Measurements from ENCODE around the gene MED23. TPM values are rescaled to one million over a fixed set of nuclear protein-coding genes. Genes with fewer than 3 reads are reported as not detected.

Gene MED23
- total and polyA plus RNA-seq, 2 experiments from 2014 or later, result 16.9 to 35.7 TPM

DNA sequence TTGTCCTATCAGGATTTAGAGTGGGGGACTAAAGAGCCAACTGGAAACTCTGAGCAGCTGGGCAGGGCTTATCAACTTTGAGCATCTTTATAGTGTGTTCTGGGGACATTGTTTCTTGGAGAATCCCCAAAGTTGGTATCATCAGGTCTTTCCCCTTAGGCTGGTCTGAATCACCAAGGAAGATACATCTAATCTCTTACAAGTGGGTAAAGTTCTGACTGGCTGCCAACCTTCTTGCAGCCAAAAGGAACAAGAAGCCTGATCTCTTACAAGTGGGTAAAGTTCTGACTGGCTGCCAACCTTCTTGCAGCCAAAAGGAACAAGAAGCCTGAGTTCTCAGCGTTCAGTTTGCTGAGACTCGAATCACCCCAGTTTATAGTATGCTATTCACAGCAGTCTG is 1.6 kb upstream of the MED23 start:
- no peaks in the 10 kb centered on the region for H3K9me3 ChIP-seq (ENCODE audit: low read depth)
- H2AFZ ChIP-seq, result no peak overlapping the region
- no peak overlapping the region for H3K4me2 ChIP-seq (ENCODE audit: unreplicated experiment)
- TF ChIP-seq EZH2phosphoT487 (IDR thresholded peaks at IDR 0.05; ENCODE audit: insufficient read depth, low read depth) (no peak), EZH2 (IDR thresholded peaks at IDR 0.05; ENCODE audit: insufficient read depth, poor library complexity, severe bottlenecking) (no peak)
- H4K20me1 ChIP-seq (ENCODE audit: insufficient read depth), result no peaks in the 10 kb centered on the region
- peaks cover 6% of the 10 kb centered on the region; the same call in 1 of the 2 replicates for H3K4me1 ChIP-seq (ENCODE audit: insufficient read depth)
- H3K9ac ChIP-seq, result no peak overlapping the region
- 67 to 71% methylated on average over 2 of the region's 2 CpGs for WGBS, 2 experiments (ENCODE audit: low coverage in 1 of 2, low lambda C conversion rate in 2 of 2, missing lambda C conversion rate in 2 of 2)
- peaks cover 3% of the 10 kb centered on the region; the same call in 1 of the 2 replicates for H3F3A ChIP-seq (ENCODE audit: insufficient read depth)
- no peak overlapping the region for H3K4me3 ChIP-seq
- in situ Hi-C loops (cut with MboI), result no loop called here
- no peaks in the 10 kb centered on the region for H3K27me3 ChIP-seq (replicated peaks; ENCODE audit: insufficient read depth)
- H3K36me3 ChIP-seq (ENCODE audit: low read depth), result peaks cover 6% of the 10 kb centered on the region; the same call in 1 of the 2 replicates
- H3K27ac ChIP-seq, result no peak overlapping the region
- H3K9me2 ChIP-seq (ENCODE audit: insufficient read depth), result no peaks in the 10 kb centered on the region
- peaks cover 34% of the 10 kb centered on the region for H3K79me2 ChIP-seq (ENCODE audit: insufficient read depth)
- DNase-seq, result peak; percentile 13

DNA sequence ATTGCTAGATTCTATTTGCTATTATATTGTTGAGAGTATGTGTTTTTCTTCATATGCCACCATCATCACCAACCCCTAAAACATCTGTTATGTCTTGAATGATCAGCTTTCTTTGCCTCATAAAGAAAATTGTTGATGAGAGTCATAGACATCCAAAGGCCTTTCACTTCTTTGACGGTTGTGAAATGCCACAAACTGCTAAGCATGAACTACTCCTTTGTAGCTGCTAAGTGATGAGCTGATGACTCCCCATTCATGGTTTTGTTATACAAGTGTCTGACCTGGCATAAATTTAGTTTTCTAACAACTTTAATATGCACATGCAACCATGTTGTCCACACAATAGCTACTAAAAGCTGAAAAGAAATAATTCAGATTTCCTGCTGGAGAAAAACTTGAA is 684 bp upstream of the MED23 start:
- peaks cover 39% of the 10 kb centered on the region for H3K79me2 ChIP-seq (ENCODE audit: insufficient read depth)
- H3K9me3 ChIP-seq (ENCODE audit: low read depth), result no peaks in the 10 kb centered on the region
- peaks cover 16% of the 10 kb centered on the region for H3K36me3 ChIP-seq (ENCODE audit: low read depth)
- no peaks in the 10 kb centered on the region for H3K27me3 ChIP-seq (replicated peaks; ENCODE audit: insufficient read depth)
- H3K4me3 ChIP-seq, result peak overlapping the region; percentile 99
- H3K4me2 ChIP-seq (ENCODE audit: unreplicated experiment), result peak overlapping the region; percentile 89
- peak; percentile 50 for DNase-seq
- peak overlapping the region; percentile 51; the same call in 1 of the 2 replicates for H3K9ac ChIP-seq
- H2AFZ ChIP-seq, result peak overlapping the region; percentile 96
- peaks cover 6% of the 10 kb centered on the region; the same call in 1 of the 2 replicates for H3K4me1 ChIP-seq (ENCODE audit: insufficient read depth)
- H3K9me2 ChIP-seq (ENCODE audit: insufficient read depth), result no peaks in the 10 kb centered on the region
- TF ChIP-seq EZH2 (IDR thresholded peaks at IDR 0.05; ENCODE audit: insufficient read depth, poor library complexity, severe bottlenecking), result no peak
- peaks cover 3% of the 10 kb centered on the region; the same call in 1 of the 2 replicates for H3F3A ChIP-seq (ENCODE audit: insufficient read depth)
- WGBS, 2 experiments (ENCODE audit: low coverage in 1 of 2, low lambda C conversion rate in 2 of 2, missing lambda C conversion rate in 2 of 2), result 0% methylated on average over 1 of the region's 1 CpG
- no peak overlapping the region for H3K27ac ChIP-seq
- in situ Hi-C loops (cut with MboI), result no loop called here
- no peaks in the 10 kb centered on the region for H4K20me1 ChIP-seq (ENCODE audit: insufficient read depth)

DNA sequence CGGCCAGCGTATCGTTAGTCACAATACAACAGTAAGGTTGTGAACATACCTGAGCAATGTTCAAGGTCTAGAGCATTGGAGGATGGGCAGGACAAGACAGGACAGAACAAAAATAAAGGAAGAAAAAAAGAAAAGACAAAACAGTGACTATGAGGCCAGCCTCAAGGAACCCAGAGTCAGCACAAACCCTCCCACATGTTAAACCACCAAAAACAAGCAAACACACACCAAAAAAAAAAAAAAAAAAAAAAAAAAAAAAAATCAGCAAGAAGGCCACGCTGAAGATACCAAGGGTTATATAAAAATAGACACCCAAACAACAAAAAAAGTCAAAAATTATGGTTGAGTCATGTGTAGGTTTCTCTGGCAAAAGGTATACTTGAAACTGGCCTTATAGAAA is 12.8 kb downstream of the MED23 start:
- Histone ChIP-seq H3K79me2 (ENCODE audit: insufficient read depth) (no peaks in the 10 kb centered on the region), H3K9ac (no peak overlapping the region), H4K20me1 (ENCODE audit: insufficient read depth) (no peaks in the 10 kb centered on the region), H3K27ac (no peak overlapping the region), H3K4me3 (no peak overlapping the region), H3K27me3 (replicated peaks; ENCODE audit: insufficient read depth) (no peaks in the 10 kb centered on the region), H2AFZ (no peak overlapping the region), H3F3A (ENCODE audit: insufficient read depth) (no peaks in the 10 kb centered on the region), H3K4me1 (ENCODE audit: insufficient read depth) (no peaks in the 10 kb centered on the region), H3K9me3 (ENCODE audit: low read depth) (no peaks in the 10 kb centered on the region), H3K36me3 (ENCODE audit: low read depth) (peaks cover 82% of the 10 kb centered on the region), H3K9me2 (ENCODE audit: insufficient read depth) (no peaks in the 10 kb centered on the region), H3K4me2 (ENCODE audit: unreplicated experiment) (no peak overlapping the region)
- TF ChIP-seq EZH2 (IDR thresholded peaks at IDR 0.05; ENCODE audit: insufficient read depth, poor library complexity, severe bottlenecking) (no peak), EZH2phosphoT487 (IDR thresholded peaks at IDR 0.05; ENCODE audit: insufficient read depth, low read depth) (no peak)
- in situ Hi-C loops (cut with MboI), result no loop called here
- 89 to 95% methylated on average over 4 of the region's 4 CpGs for WGBS, 2 experiments (ENCODE audit: low coverage in 1 of 2, low lambda C conversion rate in 2 of 2, missing lambda C conversion rate in 2 of 2)
- DNase-seq, result no peak

DNA sequence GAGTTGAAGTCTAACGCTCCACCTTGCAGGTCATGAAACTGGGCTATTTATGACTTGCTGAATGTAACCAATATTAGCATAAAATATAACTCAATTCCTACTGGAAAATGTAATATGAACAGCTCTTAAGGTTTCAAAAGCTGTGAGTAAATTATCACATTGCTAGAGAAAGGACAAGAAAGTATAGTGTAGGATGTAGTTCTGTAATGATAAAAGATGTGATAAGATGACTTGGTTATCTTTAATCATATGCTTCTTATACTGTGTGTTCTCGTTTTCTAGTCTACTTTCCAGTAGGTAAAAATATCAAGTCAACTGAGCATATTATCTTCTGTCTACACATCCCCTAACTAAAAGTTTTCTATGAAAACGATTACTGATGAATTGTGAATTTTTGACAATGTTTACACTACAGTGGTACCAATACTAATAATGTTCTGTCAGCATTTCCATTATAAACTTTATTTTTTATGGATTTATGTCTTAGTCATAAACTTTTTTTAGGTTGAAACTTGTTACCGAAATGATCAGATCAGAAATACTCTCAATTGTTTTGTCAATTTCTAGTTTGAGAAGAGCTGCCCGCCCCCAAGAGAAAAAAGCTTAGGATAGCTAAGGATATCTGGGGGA is 14.6 kb downstream of the MED23 start:
- no peak overlapping the region for H3K9ac ChIP-seq
- no peaks in the 10 kb centered on the region for H3F3A ChIP-seq (ENCODE audit: insufficient read depth)
- H3K4me3 ChIP-seq, result no peak overlapping the region
- TF ChIP-seq EZH2phosphoT487 (IDR thresholded peaks at IDR 0.05; ENCODE audit: insufficient read depth, low read depth) (no peak), EZH2 (IDR thresholded peaks at IDR 0.05; ENCODE audit: insufficient read depth, poor library complexity, severe bottlenecking) (no peak)
- H3K4me2 ChIP-seq (ENCODE audit: unreplicated experiment), result no peak overlapping the region
- H3K4me1 ChIP-seq (ENCODE audit: insufficient read depth), result no peaks in the 10 kb centered on the region
- H3K79me2 ChIP-seq (ENCODE audit: insufficient read depth), result no peaks in the 10 kb centered on the region
- H3K27ac ChIP-seq, result no peak overlapping the region
- 84 to 91% methylated on average over 5 of the region's 5 CpGs for WGBS, 2 experiments (ENCODE audit: low coverage in 1 of 2, low lambda C conversion rate in 2 of 2, missing lambda C conversion rate in 2 of 2)
- no peak overlapping the region for H2AFZ ChIP-seq
- no peak for DNase-seq
- H3K27me3 ChIP-seq (replicated peaks; ENCODE audit: insufficient read depth), result no peaks in the 10 kb centered on the region
- in situ Hi-C loops (cut with MboI), result no loop called here
- H3K36me3 ChIP-seq (ENCODE audit: low read depth), result peaks cover 76% of the 10 kb centered on the region
- H4K20me1 ChIP-seq (ENCODE audit: insufficient read depth), result no peaks in the 10 kb centered on the region
- no peaks in the 10 kb centered on the region for H3K9me3 ChIP-seq (ENCODE audit: low read depth)
- no peaks in the 10 kb centered on the region for H3K9me2 ChIP-seq (ENCODE audit: insufficient read depth)
